ENCODE measurements around the gene ARL5A.

DNA sequence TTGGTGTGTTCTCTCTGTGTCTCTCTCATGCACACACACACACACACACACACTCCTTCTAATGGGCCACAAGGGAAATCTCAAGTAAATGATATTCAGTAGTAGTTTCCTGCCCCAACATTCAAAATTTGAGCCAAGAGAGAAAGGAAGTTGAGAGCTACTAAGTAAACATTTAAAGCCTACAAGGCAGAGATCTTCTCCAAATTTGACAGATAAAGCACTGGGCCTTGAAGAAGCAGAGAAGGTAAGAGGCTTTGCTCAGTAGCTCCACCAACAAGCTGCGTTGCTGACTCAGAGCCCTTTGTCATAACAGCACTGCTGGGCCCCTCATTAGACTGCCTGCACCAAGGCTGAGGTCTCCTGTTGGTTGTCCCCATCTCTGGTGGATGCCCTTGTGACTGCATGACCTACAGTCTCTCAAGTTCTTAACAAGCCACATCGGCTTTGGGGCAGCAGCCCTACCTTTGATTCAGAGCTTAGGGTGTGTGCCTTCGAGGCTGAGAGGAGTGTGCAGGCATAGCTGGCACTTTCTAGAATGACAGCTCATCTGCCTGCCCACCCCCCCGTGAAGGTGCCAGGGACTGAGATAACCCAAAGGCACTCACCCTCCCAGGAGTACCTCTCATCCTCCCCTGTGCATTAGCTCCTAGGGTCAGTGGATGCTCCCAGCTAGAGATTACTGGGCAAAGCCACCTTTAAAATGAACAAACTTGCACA lies 61.6 kb downstream of the ARL5A start:
- TF ChIP-seq EZH2 (IDR thresholded peaks at IDR 0.05; ENCODE audit: borderline replicate concordance, low read depth, low read length, poor library complexity, severe bottlenecking), result no peak
- TF ChIP-seq, protein P1, sequence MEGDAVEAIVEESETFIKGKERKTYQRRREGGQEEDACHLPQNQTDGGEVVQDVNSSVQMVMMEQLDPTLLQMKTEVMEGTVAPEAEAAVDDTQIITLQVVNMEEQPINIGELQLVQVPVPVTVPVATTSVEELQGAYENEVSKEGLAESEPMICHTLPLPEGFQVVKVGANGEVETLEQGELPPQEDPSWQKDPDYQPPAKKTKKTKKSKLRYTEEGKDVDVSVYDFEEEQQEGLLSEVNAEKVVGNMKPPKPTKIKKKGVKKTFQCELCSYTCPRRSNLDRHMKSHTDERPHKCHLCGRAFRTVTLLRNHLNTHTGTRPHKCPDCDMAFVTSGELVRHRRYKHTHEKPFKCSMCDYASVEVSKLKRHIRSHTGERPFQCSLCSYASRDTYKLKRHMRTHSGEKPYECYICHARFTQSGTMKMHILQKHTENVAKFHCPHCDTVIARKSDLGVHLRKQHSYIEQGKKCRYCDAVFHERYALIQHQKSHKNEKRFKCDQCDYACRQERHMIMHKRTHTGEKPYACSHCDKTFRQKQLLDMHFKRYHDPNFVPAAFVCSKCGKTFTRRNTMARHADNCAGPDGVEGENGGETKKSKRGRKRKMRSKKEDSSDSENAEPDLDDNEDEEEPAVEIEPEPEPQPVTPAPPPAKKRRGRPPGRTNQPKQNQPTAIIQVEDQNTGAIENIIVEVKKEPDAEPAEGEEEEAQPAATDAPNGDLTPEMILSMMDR (conservative IDR thresholded peaks at IDR 0.05; ENCODE audit: low read depth, low read length), result no peak
